Keratinocyte (primary cell): ENCODE measurements around the gene SLC12A1. TPM values are rescaled to one million over a fixed set of nuclear protein-coding genes. Genes with fewer than 3 reads are reported as not detected.

Experiments used
- DNase-seq: peaks from one replicate; pipeline ENCODE4 v3.0.0-alpha.2; 2011; ENCODE audit warnings: low read depth, missing footprints, low spot score
- FAIRE-seq: peaks from 2 replicates; lab custom pipeline; 2011; peaks lifted over from hg19 to GRCh38; lab: Jason Lieb, UNC
- H2AFZ ChIP-seq: 2 replicates; pipeline ENCODE4 v1.6.0; 2012; ENCODE audit warnings: low read length, control low read depth, inconsistent platforms; ENCODE audit not compliant: control insufficient read depth
- H3K27ac ChIP-seq: 2 replicates; pipeline ENCODE4 v1.5.1; 2011; ENCODE audit warnings: low read length; ENCODE audit not compliant: control insufficient read depth, insufficient read depth
- H3K27me3 ChIP-seq: 3 replicates; pipeline ENCODE4 v1.6.0; 2011; ENCODE audit warnings: low read length; ENCODE audit not compliant: control insufficient read depth, insufficient read depth; ENCODE audit errors: extremely low read depth
- H3K36me3 ChIP-seq, 2 experiments: 2 replicates in 1 of 2; 3 replicates in 1 of 2; pipeline ENCODE4 v1.5.1; 2011; ENCODE audit warnings: low read length in 2 of 2, mild to moderate bottlenecking in 1 of 2; ENCODE audit not compliant: control insufficient read depth in 2 of 2, insufficient read depth in 2 of 2; ENCODE audit errors: extremely low read depth in 1 of 2
- H3K4me1 ChIP-seq: 3 replicates; pipeline ENCODE4 v1.5.1; 2011; ENCODE audit warnings: low read length; ENCODE audit not compliant: control insufficient read depth, insufficient read depth; ENCODE audit errors: extremely low read depth
- H3K4me2 ChIP-seq: 3 replicates; pipeline ENCODE4 v1.6.0; 2011; ENCODE audit warnings: low read depth, low read length; ENCODE audit not compliant: control insufficient read depth, insufficient read depth; ENCODE audit errors: extremely low read depth
- H3K4me3 ChIP-seq, 3 experiments: fragments of 200-600 bp in 1 of 3; sonication (generic) in 1 of 3; 2 replicates in 2 of 3; 3 replicates in 1 of 3; pipeline ENCODE4 v1.5.1; 2011 to 2016; ENCODE audit warnings: low read length in 3 of 3, mild to moderate bottlenecking in 3 of 3, control low read depth in 2 of 3, inconsistent platforms in 1 of 3, low read depth in 1 of 3, mixed read lengths in 1 of 3, mixed run types in 1 of 3, moderate library complexity in 1 of 3; ENCODE audit not compliant: control insufficient read depth in 2 of 3, insufficient read depth in 2 of 3; ENCODE audit errors: extremely low read depth in 1 of 3
- H3K79me2 ChIP-seq: 2 replicates; pipeline ENCODE4 v1.6.0; 2012; ENCODE audit warnings: low read length; ENCODE audit not compliant: control insufficient read depth, insufficient read depth
- H3K9ac ChIP-seq: 3 replicates; pipeline ENCODE4 v1.6.0; 2011; ENCODE audit warnings: low read length; ENCODE audit not compliant: control insufficient read depth, insufficient read depth; ENCODE audit errors: extremely low read depth
- H3K9me1 ChIP-seq: 3 replicates; pipeline ENCODE4 v1.6.0; 2011; ENCODE audit warnings: low read length; ENCODE audit not compliant: control insufficient read depth, insufficient read depth; ENCODE audit errors: extremely low read depth
- H3K9me3 ChIP-seq: 2 replicates; pipeline ENCODE4 v1.5.1; 2012; ENCODE audit warnings: low read depth, low read length; ENCODE audit not compliant: control insufficient read depth
- H4K20me1 ChIP-seq: 3 replicates; pipeline ENCODE4 v1.6.0; 2011; ENCODE audit warnings: low read length; ENCODE audit not compliant: control insufficient read depth, insufficient read depth; ENCODE audit errors: extremely low read depth
- EZH2 ChIP-seq: IDR thresholded peaks from one replicate; pipeline ENCODE4 v1.6.1; 2012; ENCODE audit warnings: inconsistent platforms, mild to moderate bottlenecking, low read length, moderate library complexity
- dilution Hi-C: fragments of 300-500 bp; cut with MboI; formaldehyde crosslinking; loops from one replicate; pipeline ENCODE4 v1.7.0; 2020; ENCODE audit warnings: low sequenced_read_pairs; ENCODE audit not compliant: extremely low pct_ligation_motif_present
- polyA plus RNA-seq, 5 experiments: library from polyadenylated mRNA; depleted of rRNA in 3 of 5; stranded (reverse) in 3 of 5; stranded (forward) in 1 of 5; unstranded in 1 of 5; fragments of >200 nt; gene quantifications; 1 replicate in 1 of 5; 2 replicates in 3 of 5; 3 replicates in 1 of 5; pipeline versions ENCODE4 v1.2.1 to v1.2.3, GENCODE V29; 2011 to 2012; ENCODE audit warnings: missing spikeins in 2 of 5, low read depth in 1 of 5, low replicate concordance in 1 of 5
- TF ChIP-seq, protein P1 (sequence below), 3 experiments: IDR thresholded peaks in 1 of 3; conservative IDR thresholded peaks in 1 of 3; optimal IDR thresholded peaks in 1 of 3; 2 replicates in 2 of 3; 3 replicates in 1 of 3; pipeline versions ENCODE3 to v1.5.1; 2011; ENCODE audit warnings: low read length in 3 of 3, mild to moderate bottlenecking in 3 of 3, moderate library complexity in 2 of 3, control low read depth in 1 of 3, inconsistent platforms in 1 of 3; ENCODE audit not compliant: insufficient read depth in 2 of 3; ENCODE audit errors: extremely low read depth in 1 of 3

SLC12A1 gene
- polyA plus RNA-seq, 1 donor (not counting 4 experiments of a cell fraction or from before 2014, with no cell fraction given) = not detected

- Histone ChIP-seq H3K79me2 (no peaks in the 10 kb centered on the region), H3K27me3 (no peaks in the 10 kb centered on the region), H3K4me1 (no peaks in the 10 kb centered on the region), H3K9ac (no peak overlapping the region), H3K27ac (no peak overlapping the region), H3K4me2 (no peak overlapping the region), H3K9me1 (no peaks in the 10 kb centered on the region), H2AFZ (no peak overlapping the region), H4K20me1 (no peaks in the 10 kb centered on the region), H3K9me3 (no peaks in the 10 kb centered on the region), H3K4me3 (no peak overlapping the region), H3K36me3 (no peaks in the 10 kb centered on the region)
- dilution Hi-C loops = no loop called here
- DNase-seq (no peak), FAIRE-seq (no peak)
- TF ChIP-seq, protein P1, sequence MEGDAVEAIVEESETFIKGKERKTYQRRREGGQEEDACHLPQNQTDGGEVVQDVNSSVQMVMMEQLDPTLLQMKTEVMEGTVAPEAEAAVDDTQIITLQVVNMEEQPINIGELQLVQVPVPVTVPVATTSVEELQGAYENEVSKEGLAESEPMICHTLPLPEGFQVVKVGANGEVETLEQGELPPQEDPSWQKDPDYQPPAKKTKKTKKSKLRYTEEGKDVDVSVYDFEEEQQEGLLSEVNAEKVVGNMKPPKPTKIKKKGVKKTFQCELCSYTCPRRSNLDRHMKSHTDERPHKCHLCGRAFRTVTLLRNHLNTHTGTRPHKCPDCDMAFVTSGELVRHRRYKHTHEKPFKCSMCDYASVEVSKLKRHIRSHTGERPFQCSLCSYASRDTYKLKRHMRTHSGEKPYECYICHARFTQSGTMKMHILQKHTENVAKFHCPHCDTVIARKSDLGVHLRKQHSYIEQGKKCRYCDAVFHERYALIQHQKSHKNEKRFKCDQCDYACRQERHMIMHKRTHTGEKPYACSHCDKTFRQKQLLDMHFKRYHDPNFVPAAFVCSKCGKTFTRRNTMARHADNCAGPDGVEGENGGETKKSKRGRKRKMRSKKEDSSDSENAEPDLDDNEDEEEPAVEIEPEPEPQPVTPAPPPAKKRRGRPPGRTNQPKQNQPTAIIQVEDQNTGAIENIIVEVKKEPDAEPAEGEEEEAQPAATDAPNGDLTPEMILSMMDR (optimal IDR thresholded peaks at IDR 0.05 in 1 of 3, IDR thresholded peaks at IDR 0.05 in 1 of 3, conservative IDR thresholded peaks at IDR 0.05 in 1 of 3; ENCODE audit: extremely low read depth in 1 of 3, insufficient read depth in 2 of 3, low read length in 3 of 3) = no peak
- no peak for TF ChIP-seq EZH2
These were observed 112.0 kb downstream of the SLC12A1 start for GRCh38 chr15:48318131-48318530.

GRCh38 chr15:48323294-48323693, 117.2 kb downstream of the SLC12A1 start:
- FAIRE-seq (no peak), DNase-seq (no peak)
- H3K9me1 ChIP-seq = no peaks in the 10 kb centered on the region
- TF ChIP-seq, protein P1 (optimal IDR thresholded peaks at IDR 0.05 in 1 of 3, IDR thresholded peaks at IDR 0.05 in 1 of 3, conservative IDR thresholded peaks at IDR 0.05 in 1 of 3; ENCODE audit: extremely low read depth in 1 of 3, insufficient read depth in 2 of 3, low read length in 3 of 3) = no peak
- no peak for TF ChIP-seq EZH2
- H3K27ac ChIP-seq = no peak overlapping the region
- no peaks in the 10 kb centered on the region for H3K79me2 ChIP-seq
- H3K36me3 ChIP-seq = no peaks in the 10 kb centered on the region
- H3K4me1 ChIP-seq = no peaks in the 10 kb centered on the region
- no peak overlapping the region for H3K9ac ChIP-seq
- H3K4me3 ChIP-seq = no peak overlapping the region
- H3K27me3 ChIP-seq = no peaks in the 10 kb centered on the region
- H4K20me1 ChIP-seq = no peaks in the 10 kb centered on the region
- H2AFZ ChIP-seq = no peak overlapping the region
- dilution Hi-C loops = no loop called here
- H3K4me2 ChIP-seq = no peak overlapping the region
- H3K9me3 ChIP-seq = no peaks in the 10 kb centered on the region
